SK-N-SH (cell line): Measurements from ENCODE around the gene LYRM4.

ENCODE experiments used
- EP300 ChIP-seq, 2 experiments: IDR thresholded peaks; 2 replicates each; pipeline versions ENCODE4 v1.4.0 to v1.6.1; 2012; ENCODE audit warnings: borderline replicate concordance in 1 of 2, low read depth in 1 of 2, low read length in 1 of 2
- JUND ChIP-seq: IDR thresholded peaks from 2 replicates; pipeline ENCODE4 v1.4.0; 2012
- RAD21 ChIP-seq: IDR thresholded peaks from 2 replicates; pipeline ENCODE4 v1.6.1; 2012; ENCODE audit warnings: mild to moderate bottlenecking, low read length
- RFX5 ChIP-seq: IDR thresholded peaks from 2 replicates; pipeline ENCODE4 v1.6.1; 2012; ENCODE audit warnings: mild to moderate bottlenecking, improper control_type of control experiment, low read length
- TF ChIP-seq, protein P1 (sequence below): fragments of 200-600 bp; sonication (generic); IDR thresholded peaks from 2 replicates; pipeline ENCODE4 v1.6.1; 2017; ENCODE audit warnings: antibody characterized with exemption, mild to moderate bottlenecking, moderate library complexity

DNA sequence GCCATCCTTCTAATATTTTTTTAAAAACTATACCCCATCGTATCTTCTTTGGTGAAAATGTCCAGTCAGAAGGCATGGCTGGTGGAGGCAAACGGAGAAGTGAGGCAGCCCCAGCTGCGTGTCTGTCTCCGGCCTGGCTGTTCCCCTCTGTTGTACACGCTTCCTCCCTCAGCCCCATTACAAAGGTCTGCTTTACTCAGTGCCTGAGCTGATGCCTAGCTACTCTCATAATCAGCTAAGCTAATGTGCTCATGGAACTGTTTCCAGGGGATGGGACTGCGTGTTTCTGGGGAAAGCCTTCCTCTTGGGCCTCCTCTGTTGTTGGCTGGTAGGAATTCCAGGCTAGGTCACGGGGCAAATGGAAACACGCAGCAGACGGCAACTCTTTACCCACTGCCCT, 108.3 kb downstream of the LYRM4 start:
- TF ChIP-seq EP300 (IDR thresholded peaks at IDR 0.05; ENCODE audit: borderline replicate concordance in 1 of 2, low read depth in 1 of 2, low read length in 1 of 2): no peak
- no peak for TF ChIP-seq JUND
- TF ChIP-seq RAD21: no peak
- no peak for TF ChIP-seq RFX5
- TF ChIP-seq, protein P1, sequence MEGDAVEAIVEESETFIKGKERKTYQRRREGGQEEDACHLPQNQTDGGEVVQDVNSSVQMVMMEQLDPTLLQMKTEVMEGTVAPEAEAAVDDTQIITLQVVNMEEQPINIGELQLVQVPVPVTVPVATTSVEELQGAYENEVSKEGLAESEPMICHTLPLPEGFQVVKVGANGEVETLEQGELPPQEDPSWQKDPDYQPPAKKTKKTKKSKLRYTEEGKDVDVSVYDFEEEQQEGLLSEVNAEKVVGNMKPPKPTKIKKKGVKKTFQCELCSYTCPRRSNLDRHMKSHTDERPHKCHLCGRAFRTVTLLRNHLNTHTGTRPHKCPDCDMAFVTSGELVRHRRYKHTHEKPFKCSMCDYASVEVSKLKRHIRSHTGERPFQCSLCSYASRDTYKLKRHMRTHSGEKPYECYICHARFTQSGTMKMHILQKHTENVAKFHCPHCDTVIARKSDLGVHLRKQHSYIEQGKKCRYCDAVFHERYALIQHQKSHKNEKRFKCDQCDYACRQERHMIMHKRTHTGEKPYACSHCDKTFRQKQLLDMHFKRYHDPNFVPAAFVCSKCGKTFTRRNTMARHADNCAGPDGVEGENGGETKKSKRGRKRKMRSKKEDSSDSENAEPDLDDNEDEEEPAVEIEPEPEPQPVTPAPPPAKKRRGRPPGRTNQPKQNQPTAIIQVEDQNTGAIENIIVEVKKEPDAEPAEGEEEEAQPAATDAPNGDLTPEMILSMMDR: no peak
